NCI-H1092 (cell line): Measurements from ENCODE around the gene DUSP15.

ENCODE experiments used
- DNase-seq: peaks from one replicate; lab custom pipeline; 2025; lab: John Stamatoyannopoulos, UW

The DUSP15 gene

DNA sequence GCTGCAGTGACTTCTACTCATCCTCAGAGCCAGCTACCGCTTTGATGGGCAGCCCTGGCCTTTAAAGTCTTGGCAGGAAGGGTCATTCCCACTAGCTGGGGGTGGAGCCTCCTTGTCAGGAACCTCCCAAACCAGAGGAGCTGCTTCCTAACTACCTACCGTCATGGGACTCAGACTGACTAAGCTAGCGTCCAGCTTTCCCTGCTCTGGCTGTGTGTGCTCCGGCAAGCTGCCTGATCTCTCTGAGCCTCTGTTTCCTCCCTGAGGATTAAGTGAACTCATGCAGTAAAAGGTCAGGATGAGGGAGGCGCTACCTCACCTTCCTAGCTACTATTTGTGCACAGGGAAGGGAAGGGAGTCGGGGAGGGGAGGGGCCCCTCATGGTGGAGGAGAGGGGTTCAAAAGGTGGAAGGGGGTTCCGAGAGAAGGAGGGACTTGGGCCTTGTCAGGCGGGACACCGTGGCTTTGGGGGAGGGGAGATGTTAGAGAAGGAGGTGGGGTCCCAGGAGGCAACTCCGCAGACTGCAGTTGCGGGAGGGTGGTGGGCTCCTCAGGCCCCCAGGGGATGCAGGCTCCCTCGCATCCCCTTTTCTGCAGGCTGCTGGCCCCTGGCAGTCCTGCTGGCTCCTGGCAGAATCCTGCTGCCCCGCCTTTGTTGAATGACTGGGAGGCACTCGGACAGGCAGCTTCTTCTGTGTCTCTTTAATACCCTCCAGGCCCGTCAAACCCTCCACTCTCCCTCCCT lies 9.8 kb downstream of the DUSP15 start:
- DNase-seq, result no peak

DNA sequence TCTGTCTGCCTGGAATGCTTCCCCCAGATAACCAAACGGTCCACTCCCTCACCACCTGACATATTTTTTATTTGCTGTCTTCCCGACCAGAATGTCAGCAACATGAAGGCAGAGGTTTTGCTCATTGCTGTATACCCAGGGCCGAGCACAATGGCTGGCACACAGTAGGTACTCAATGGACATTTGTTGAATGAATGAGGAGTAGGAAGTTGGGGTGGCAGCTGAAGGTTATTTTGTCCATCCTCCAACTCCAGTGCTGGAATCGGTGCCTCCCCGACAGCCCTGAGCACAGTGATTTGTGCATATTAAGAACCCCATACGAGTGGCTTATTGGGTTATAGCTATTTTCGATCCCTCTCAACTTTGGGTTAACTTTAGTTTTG lies 10.3 kb downstream of the DUSP15 start:
- DNase-seq, result no peak

DNA sequence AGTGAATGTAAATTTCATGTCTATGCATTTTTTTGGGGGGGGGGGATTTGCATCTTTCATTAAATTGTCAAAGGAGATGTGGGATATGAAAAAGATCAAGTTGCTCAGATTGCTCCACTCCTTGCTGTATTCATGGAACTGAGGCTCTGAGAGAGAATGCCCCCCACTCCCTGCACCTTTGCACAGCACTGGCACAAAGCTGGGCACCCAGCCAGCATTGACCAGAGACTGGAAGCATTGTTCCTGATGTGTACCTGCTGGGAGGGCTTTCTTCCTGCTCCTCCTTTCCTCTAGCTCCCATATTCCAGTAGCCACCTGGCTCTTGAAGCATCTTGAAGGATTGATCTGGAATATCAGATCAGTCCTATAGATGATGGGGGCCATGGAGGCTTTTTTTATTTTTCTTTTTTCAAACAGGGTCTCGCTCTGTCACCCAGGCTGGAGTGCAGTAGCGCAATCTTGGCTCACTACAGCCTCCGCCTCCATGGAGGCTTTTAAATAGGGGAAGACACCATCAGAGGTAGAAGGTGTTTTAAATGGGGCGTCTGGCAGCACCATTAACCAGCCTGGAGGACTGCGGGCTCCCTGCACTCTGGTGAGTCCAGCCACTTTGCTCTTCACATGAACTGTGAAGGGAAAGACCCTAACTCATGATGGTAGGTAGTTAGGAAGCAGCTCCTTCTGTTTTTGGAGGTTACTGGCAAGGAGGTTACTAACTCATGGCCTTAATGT lies 10.9 kb downstream of the DUSP15 start:
- no peak for DNase-seq

DNA sequence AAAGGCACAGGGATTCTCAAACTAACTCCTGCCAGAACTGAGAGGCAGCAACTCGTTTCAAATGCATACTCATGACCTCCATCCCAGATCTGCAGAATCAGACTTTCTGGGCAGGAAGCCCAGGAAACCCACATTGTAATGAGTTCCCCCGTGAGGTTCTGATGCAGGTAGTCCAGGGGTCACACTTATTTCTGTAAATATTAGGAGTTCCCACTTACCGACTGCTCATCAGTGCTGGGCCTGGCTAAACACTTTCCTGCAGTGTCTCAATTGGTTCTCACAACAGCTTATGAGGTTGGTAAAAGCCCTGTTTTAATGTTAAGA lies 11.6 kb downstream of the DUSP15 start:
- DNase-seq, result no peak

GRCh38 chr20:31857861-31858759 lies 12.2 kb downstream of the DUSP15 start:
- no peak for DNase-seq

- DNase-seq, result no peak
Measured at GRCh38 chr20:31856516-31856915, 13.8 kb downstream of the DUSP15 start.

- no peak for DNase-seq
Measured at GRCh38 chr20:31853481-31853880, 16.8 kb downstream of the DUSP15 start.

GRCh38 chr20:31851240-31851955 lies 18.9 kb downstream of the DUSP15 start:
- no peak for DNase-seq

- no peak for DNase-seq
Measured at GRCh38 chr20:31849306-31849930, 20.9 kb downstream of the DUSP15 start.

DNA sequence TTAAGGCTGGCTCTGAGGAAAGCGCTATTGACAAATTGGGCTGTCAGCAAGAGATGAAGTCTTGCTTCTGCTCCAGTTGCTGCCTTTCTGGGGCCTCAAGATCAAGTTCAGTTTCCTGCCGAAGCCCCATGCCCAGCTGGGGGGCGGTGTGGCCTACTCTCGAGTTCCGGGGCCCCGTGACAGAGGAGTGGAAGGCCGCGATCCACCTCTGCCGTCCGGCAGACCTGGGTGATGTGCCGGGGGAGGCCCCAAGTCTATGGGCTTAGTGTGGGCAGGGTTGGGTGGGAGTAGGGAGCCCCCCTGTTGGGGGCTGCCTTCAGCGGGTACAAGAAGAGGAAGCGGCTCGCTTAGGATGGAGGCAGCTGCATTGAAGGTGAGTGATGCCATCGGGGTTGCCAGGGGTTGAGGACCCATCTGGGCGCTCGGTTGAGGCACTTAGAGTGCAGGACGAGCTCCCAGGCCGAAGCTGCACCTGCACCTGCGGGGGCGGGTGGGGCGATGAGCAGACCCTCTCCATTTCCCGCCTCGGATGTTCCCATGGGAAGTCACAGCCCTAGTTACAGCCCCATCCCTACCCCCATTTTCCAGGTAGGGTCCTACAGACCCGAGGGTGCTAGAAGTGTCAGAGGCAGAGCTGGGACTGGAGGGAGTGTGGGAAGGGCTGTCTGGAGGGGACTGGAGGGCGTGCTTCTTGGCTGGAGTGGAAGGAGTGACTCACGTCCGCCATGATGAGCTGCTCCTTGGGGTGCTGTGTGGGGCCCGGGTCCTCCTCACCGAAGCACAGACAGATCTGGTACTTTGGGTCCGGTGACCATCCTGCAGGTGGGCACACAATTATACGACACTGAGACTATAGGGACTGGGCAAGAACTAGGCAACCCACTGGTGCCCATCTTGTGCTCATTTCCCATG lies 22.0 kb downstream of the DUSP15 start:
- DNase-seq, result no peak

- no peak for DNase-seq
Measured at GRCh38 chr20:31846793-31847138, 23.6 kb downstream of the DUSP15 start.

GRCh38 chr20:31845300-31845863 lies 24.9 kb downstream of the DUSP15 start, which contains the start of gene FOXS1:
Gene FOXS1 (minus strand): TSS chr20:31845604. CDS start chr20:31845542, 62 bp downstream.
- DNase-seq, result no peak

- DNase-seq, result no peak
Measured at GRCh38 chr20:31844737-31845299, 25.5 kb downstream of the DUSP15 start.

DNA sequence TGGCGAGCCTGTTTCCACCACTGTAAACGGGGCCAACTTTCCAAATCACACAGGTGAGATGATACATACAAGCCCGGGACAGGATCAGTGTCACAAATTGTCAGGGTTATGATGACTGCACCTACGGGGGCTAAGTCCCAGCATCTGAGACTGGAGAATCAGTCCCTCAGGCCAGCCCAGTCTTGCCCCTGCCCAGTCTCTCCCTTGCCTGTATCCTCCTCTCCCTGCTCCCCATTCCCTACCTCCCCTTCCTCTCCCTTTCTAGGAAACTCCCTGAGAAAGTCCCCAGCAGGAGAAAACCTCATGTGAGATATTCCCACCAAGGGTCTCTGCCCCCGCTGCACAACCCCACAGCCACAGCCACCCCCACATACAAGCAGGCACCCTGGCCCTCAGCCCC lies 26.4 kb downstream of the DUSP15 start:
- DNase-seq, result no peak

DNA sequence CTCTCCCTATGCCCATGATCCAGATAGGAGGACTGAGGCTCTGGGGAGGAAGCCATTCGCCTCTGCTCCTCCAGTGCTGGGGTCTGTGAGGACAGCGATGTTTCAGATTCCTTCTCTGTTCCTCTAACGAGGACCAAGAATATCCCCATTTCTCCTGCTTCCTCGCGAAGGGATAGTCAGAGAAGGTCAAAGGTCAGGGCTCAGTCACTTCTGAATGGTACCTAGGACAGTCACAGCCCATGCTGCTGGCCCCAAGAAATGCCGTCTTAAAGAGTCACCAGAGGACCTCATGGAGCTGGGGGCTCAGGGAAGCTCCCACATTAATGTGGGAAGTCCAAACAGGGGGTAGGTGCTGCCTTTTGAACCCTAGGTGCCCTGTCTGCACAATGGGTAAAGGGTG lies 27.0 kb downstream of the DUSP15 start:
- no peak for DNase-seq

DNA sequence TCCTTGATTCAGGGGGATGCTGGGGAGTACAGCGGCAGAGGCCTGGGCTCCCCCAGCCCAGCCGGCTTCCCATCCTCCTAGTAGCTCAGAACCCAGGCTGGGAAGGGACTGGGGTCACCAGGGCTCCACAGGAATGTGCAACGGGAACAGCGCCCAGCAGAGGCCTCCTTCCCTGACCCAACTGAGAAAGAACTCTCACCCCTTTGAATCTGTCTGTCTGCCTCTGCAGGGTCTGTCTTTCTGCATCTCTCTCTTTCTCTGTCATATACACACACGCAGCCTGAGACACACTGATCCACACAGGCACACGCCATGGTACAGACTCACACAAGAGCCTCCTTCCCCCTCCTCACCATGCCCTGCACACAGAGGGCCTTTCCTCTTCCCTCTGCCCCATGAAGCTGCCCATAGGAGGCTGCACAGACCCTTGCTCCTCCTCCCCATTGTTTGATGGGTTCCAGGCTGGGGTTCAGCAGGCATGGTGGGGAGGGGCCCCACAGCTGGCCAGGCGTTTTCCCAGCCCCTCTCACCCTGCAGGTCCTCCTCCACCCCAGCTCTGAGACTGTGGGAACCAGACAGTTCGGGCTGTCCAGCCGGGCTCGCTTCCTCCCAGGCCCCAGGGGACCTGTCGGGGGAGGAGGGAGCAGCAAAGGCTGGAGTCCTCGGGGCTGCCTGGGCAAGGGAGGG lies 27.7 kb downstream of the DUSP15 start:
- DNase-seq, result no peak

- DNase-seq, result no peak
Measured at GRCh38 chr20:31841928-31842327, 28.4 kb downstream of the DUSP15 start.

- no peak for DNase-seq
Measured at GRCh38 chr20:31840906-31841816, 29.2 kb downstream of the DUSP15 start.
